Stimulated activated CD4-positive, alpha-beta T cell treated with anti-CD3 and anti-CD28 coated beads, Interleukin-15, amount 100 ng/mL, for 1 hour (primary cell): Measurements from ENCODE around the gene THSD4.

Experiments
- DNase-seq, 2 donors: peaks; one replicate each; pipeline ENCODE4 v3.0.0-alpha.2; 2020; ENCODE audit warnings: low read depth in 1 of 2, low spot score in 1 of 2

Gene THSD4

GRCh38 chr15:71323584-71323983 is 208.3 kb downstream of the THSD4 start:
- DNase-seq, result no peak

- DNase-seq, result no peak
Observed at GRCh38 chr15:71325481-71325880, 210.2 kb downstream of the THSD4 start.

GRCh38 chr15:71328453-71328852 is 213.2 kb downstream of the THSD4 start:
- no peak for DNase-seq

- DNase-seq, result no peak
Observed at GRCh38 chr15:71329041-71329440, 213.8 kb downstream of the THSD4 start.

GRCh38 chr15:71329497-71330260 is 214.4 kb downstream of the THSD4 start:
- no peak for DNase-seq

GRCh38 chr15:71330638-71331162 is 215.4 kb downstream of the THSD4 start:
- DNase-seq, result no peak

- DNase-seq, result no peak
Observed at GRCh38 chr15:71331173-71331572, 215.9 kb downstream of the THSD4 start.

- no peak for DNase-seq
Observed at GRCh38 chr15:71332431-71333004, 217.2 kb downstream of the THSD4 start.

- no peak for DNase-seq
Observed at GRCh38 chr15:71333136-71333700, 217.9 kb downstream of the THSD4 start.

GRCh38 chr15:71333839-71334238 is 218.6 kb downstream of the THSD4 start:
- no peak for DNase-seq

- DNase-seq, result no peak
Observed at GRCh38 chr15:71334434-71334833, 219.2 kb downstream of the THSD4 start.

GRCh38 chr15:71334873-71335272 is 219.6 kb downstream of the THSD4 start:
- no peak for DNase-seq

GRCh38 chr15:71335591-71335990 is 220.3 kb downstream of the THSD4 start:
- DNase-seq, result no peak

- no peak for DNase-seq
Observed at GRCh38 chr15:71336671-71337070, 221.4 kb downstream of the THSD4 start.

- no peak for DNase-seq
Observed at GRCh38 chr15:71337197-71337845, 222.1 kb downstream of the THSD4 start.

GRCh38 chr15:71338265-71338664 is 223.0 kb downstream of the THSD4 start:
- DNase-seq, result no peak

GRCh38 chr15:71338827-71339542 is 223.7 kb downstream of the THSD4 start:
- no peak for DNase-seq

- DNase-seq, result no peak
Observed at GRCh38 chr15:71341811-71342550, 226.7 kb downstream of the THSD4 start.

- no peak for DNase-seq
Observed at GRCh38 chr15:71342658-71343057, 227.4 kb downstream of the THSD4 start.

GRCh38 chr15:71344316-71344715 is 229.0 kb downstream of the THSD4 start:
- no peak for DNase-seq
